WTC11 (cell line): ENCODE data around the gene SLC6A2. TPM values are rescaled to one million over a fixed set of nuclear protein-coding genes. Genes with fewer than 3 reads are reported as not detected.

Source experiments
- ATAC-seq: fragments of 200-7000 bp; cut with Tn5 transposase; 2 replicates; pipeline ENCODE4 v1.10.0; 2021; ENCODE audit warnings: mild to moderate bottlenecking, moderate library complexity
- CTCF ChIA-PET: fragments of 300-600 bp; sonication (Branson Sonifier 250); formaldehyde crosslinking; loops from one replicate; lab custom pipeline; 2021; ENCODE audit warnings: antibody characterized with exemption; lab: Charles Lee
- POLR2A ChIA-PET: fragments of 350-600 bp; sonication (Branson Sonifier 250); formaldehyde crosslinking; loops from one replicate; lab custom pipeline; 2021; ENCODE audit warnings: antibody characterized with exemption; lab: Charles Lee
- DNase-seq: peaks from one replicate; pipeline ENCODE4 v3.0.0; 2021; ENCODE audit warnings: low spot score
- H3K27ac Mint-ChIP-seq: 2 replicates; pipeline ENCODE4 v1.8.0; 2021; ENCODE audit warnings: mixed read lengths
- H3K27me3 Mint-ChIP-seq: 2 replicates; pipeline ENCODE4 v1.8.0; 2021; ENCODE audit warnings: low read depth, mild to moderate bottlenecking, moderate library complexity, mixed read lengths
- H3K36me3 Mint-ChIP-seq: 2 replicates; pipeline ENCODE4 v1.8.0; 2021; ENCODE audit warnings: mixed read lengths
- H3K4me1 Mint-ChIP-seq: 2 replicates; pipeline ENCODE4 v1.8.0; 2022; ENCODE audit warnings: mixed read lengths
- H3K4me3 Mint-ChIP-seq: 2 replicates; pipeline ENCODE4 v1.8.0; 2021; ENCODE audit warnings: mild to moderate bottlenecking, moderate library complexity, mixed read lengths
- H3K9me3 Mint-ChIP-seq: 2 replicates; pipeline ENCODE4 v1.8.0; 2021; ENCODE audit warnings: mixed read lengths
- ARID4B ChIP-seq: sonication (generic); formaldehyde crosslinking; IDR thresholded peaks from 2 replicates; pipeline ENCODE4 v1.8.0; 2023; ENCODE audit warnings: missing genetic modification reagents, mild to moderate bottlenecking, borderline replicate concordance
- ATF2 ChIP-seq: sonication (generic); formaldehyde crosslinking; IDR thresholded peaks from 2 replicates; pipeline ENCODE4 v1.8.1; 2022; ENCODE audit warnings: low read depth, missing genetic modification reagents, borderline replicate concordance
- ATF6 ChIP-seq: sonication (generic); formaldehyde crosslinking; IDR thresholded peaks from 2 replicates; pipeline ENCODE4 v1.8.1; 2023; ENCODE audit warnings: mild to moderate bottlenecking, missing genetic modification reagents
- CDX4 ChIP-seq: fragments of 250-450 bp; sonication (Bioruptor Pico); IDR thresholded peaks from 2 replicates; pipeline ENCODE4 v1.9.0; 2021; ENCODE audit warnings: moderate library complexity, mild to moderate bottlenecking, inconsistent platforms, borderline replicate concordance
- EMX1 ChIP-seq: fragments of 250-450 bp; sonication (Bioruptor Pico); IDR thresholded peaks from 2 replicates; pipeline ENCODE4 v1.8.0; 2021; ENCODE audit warnings: mild to moderate bottlenecking
- FOXJ3 ChIP-seq: sonication (generic); formaldehyde crosslinking; IDR thresholded peaks from 2 replicates; pipeline ENCODE4 v1.9.0; 2021; ENCODE audit warnings: missing genetic modification reagents, mild to moderate bottlenecking, borderline replicate concordance
- FOXP1 ChIP-seq: sonication (generic); formaldehyde crosslinking; IDR thresholded peaks from 2 replicates; pipeline ENCODE4 v1.8.0; 2022; ENCODE audit warnings: missing genetic modification reagents, mild to moderate bottlenecking, moderate library complexity, borderline replicate concordance
- JAZF1 ChIP-seq: fragments of 250-450 bp; sonication (Bioruptor Pico); IDR thresholded peaks from 2 replicates; pipeline ENCODE4 v1.9.0; 2021; ENCODE audit warnings: moderate library complexity, mild to moderate bottlenecking, inconsistent platforms
- JUN ChIP-seq: sonication (generic); formaldehyde crosslinking; IDR thresholded peaks from 2 replicates; pipeline ENCODE4 v1.8.0; 2023; ENCODE audit warnings: mild to moderate bottlenecking, missing genetic modification reagents
- MYBL2 ChIP-seq: sonication (generic); formaldehyde crosslinking; IDR thresholded peaks from 2 replicates; pipeline ENCODE4 v1.8.1; 2023; ENCODE audit warnings: mild to moderate bottlenecking, moderate library complexity, missing genetic modification reagents
- NFYB ChIP-seq: sonication (generic); formaldehyde crosslinking; conservative IDR thresholded peaks from 2 replicates; pipeline ENCODE4 v1.8.0; 2022; ENCODE audit warnings: low read depth, missing genetic modification reagents
- NR3C1 ChIP-seq: sonication (generic); formaldehyde crosslinking; conservative IDR thresholded peaks from 2 replicates; pipeline ENCODE4 v1.8.1; 2023; ENCODE audit warnings: low read depth, mild to moderate bottlenecking, missing genetic modification reagents
- PREB ChIP-seq: sonication (generic); formaldehyde crosslinking; IDR thresholded peaks from 2 replicates; pipeline ENCODE4 v1.8.1; 2022; ENCODE audit warnings: mild to moderate bottlenecking, missing genetic modification reagents, moderate library complexity, borderline replicate concordance
- total RNA-seq: library from RNA; stranded (reverse); gene quantifications from 3 replicates; pipeline ENCODE4 v1.2.3, GENCODE V29; 2021

The SLC6A2 gene
- total RNA-seq, 1 experiment from 2014 or later = 0.20 TPM

- no peak for TF ChIP-seq ARID4B (CRISPR knock-in tag)
- no peak for TF ChIP-seq FOXP1
- no peak for TF ChIP-seq CDX4 (CRISPR knock-in tag)
- TF ChIP-seq JUN (CRISPR knock-in tag) = no peak
- TF ChIP-seq MYBL2 (CRISPR knock-in tag) = no peak
- no peak for TF ChIP-seq JAZF1
- no peak for TF ChIP-seq NFYB (CRISPR knock-in tag)
Observed at GRCh38 chr16:55700067-55700466, 44.3 kb downstream of the SLC6A2 start (continued).

GRCh38 chr16:55700961-55701360 is 45.2 kb downstream of the SLC6A2 start:
- no peaks in the 10 kb centered on the region for H3K27me3 Mint-ChIP-seq
- ChIA-PET CTCF (interaction anchor here (0.6 to 14.1 kb wide), 21 partner anchors 11 to 239 kb away, joined by 3 to 213 read pairs (median 4); partner anchors contain the start of genes MMP2 and SLC6A2), POLR2A (no interaction called here)

More at GRCh38 chr16:55700961-55701360, 45.2 kb downstream of the SLC6A2 start:
- TF ChIP-seq ATF2 (CRISPR knock-in tag) = no peak
- no peak for TF ChIP-seq MYBL2 (CRISPR knock-in tag)
- no peak for TF ChIP-seq NR3C1
- TF ChIP-seq ATF6 (CRISPR knock-in tag) = no peak
- TF ChIP-seq EMX1 = no peak
- TF ChIP-seq PREB (CRISPR knock-in tag) = no peak
- no peak for TF ChIP-seq FOXJ3 (CRISPR knock-in tag)
- Mint-ChIP-seq H3K9me3 (no peaks in the 10 kb centered on the region), H3K4me1 (peaks cover 28% of the 10 kb centered on the region), H3K36me3 (no peaks in the 10 kb centered on the region), H3K4me3 (no peak overlapping the region), H3K27ac (no peak overlapping the region)
- DNase-seq (no peak), ATAC-seq (no peak)
